Hepatocyte (in vitro differentiated cells): ENCODE data around the gene EFHD1.

Experiments used
- CTCF ChIP-seq: fragments of 200-600 bp; sonication (generic); IDR thresholded peaks from 2 replicates; pipeline ENCODE4 v1.5.1; 2016; ENCODE audit warnings: antibody characterized with exemption, mild to moderate bottlenecking; ENCODE audit not compliant: poor library complexity
- EZH2 ChIP-seq: fragments of 200-600 bp; sonication (generic); IDR thresholded peaks from 2 replicates; pipeline ENCODE4 v1.6.1; 2016; ENCODE audit warnings: antibody characterized with exemption, mild to moderate bottlenecking, borderline replicate concordance

- TF ChIP-seq CTCF (no peak), EZH2 (no peak)
Measured at GRCh38 chr2:232643813-232644347, 10.5 kb downstream of the EFHD1 start.
